KOPT-K1 (cell line): ENCODE measurements around the gene GZMM.

ENCODE experiments used
- H3K27ac ChIP-seq: fragments of 200-600 bp; sonication (generic); 2 replicates; pipeline ENCODE4 v1.5.1; 2016; ENCODE audit warnings: antibody characterized with exemption, mild to moderate bottlenecking, low read depth, low read length; ENCODE audit not compliant: poor library complexity, severe bottlenecking
- H3K36me3 ChIP-seq: fragments of 200-600 bp; sonication (generic); 2 replicates; pipeline ENCODE4 v1.5.1; 2017; ENCODE audit warnings: antibody characterized with exemption, mild to moderate bottlenecking, low read length, moderate library complexity; ENCODE audit not compliant: insufficient read depth
- H3K9me3 ChIP-seq: fragments of 200-600 bp; sonication (generic); 2 replicates; pipeline ENCODE4 v1.5.1; 2017; ENCODE audit warnings: antibody characterized with exemption, low read length, mild to moderate bottlenecking; ENCODE audit not compliant: insufficient read depth, poor library complexity, severe bottlenecking

GZMM gene

GRCh38 chr19:507286-508203, 36.3 kb upstream of the GZMM start, which contains the start of gene TPGS1:
TPGS1 (plus strand) TSS chr19:507497; CDS start chr19:507507, 10 bp downstream.
- Histone ChIP-seq H3K27ac (peak within 1 kb of the TSS; percentile 95), H3K9me3 (no peaks in the 10 kb centered on the region), H3K36me3 (no peaks in the 10 kb centered on the region)

DNA sequence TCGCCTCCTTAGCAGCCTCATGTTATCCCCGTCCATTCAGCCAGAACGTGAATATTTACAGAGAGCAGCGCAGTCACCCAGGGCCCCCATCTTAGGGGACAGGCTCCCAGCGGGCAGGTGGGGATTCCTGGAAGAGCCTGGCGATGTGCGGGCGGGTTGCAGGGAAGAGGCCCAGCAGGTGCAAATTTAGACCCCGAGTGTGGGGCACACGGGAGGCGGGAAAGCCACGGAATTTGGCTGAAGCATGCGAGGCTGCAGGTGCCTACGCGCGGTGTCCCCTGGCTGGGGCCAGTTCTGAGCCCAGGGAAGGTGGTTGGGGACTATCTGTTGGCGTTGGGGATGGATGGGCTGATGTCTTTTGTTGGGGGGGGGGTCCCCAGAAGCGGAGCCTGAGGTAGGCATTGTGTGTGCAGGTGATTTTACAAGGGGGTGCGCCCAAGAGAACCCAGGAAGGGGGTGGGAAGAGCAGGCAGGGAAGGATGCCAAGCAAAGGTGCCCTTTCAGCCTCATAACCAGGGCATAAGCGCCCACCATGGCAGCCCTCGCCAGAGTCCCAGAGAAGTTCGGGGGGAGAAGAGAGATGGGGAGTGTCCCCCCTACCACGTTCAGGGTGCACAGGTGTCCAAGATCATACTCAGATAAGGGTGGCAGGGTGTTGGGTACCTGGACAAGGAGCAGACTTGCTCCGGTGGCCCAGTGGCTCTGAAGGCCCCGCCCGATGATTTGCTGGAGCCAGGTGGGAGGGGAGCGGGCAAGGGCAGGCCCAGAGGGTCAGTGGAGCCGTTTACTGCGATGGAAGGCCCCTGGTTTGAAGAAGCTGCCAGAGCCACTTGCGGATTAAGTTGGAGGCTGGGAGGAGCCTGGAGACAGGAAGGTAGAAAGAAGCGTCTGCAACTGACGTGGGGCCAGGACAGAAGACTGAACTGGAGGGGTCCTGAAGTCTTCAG, 35.4 kb upstream of the GZMM start:
- H3K36me3 ChIP-seq, result no peaks in the 10 kb centered on the region
- peak overlapping the region; percentile 95 for H3K27ac ChIP-seq
- no peaks in the 10 kb centered on the region for H3K9me3 ChIP-seq

GRCh38 chr19:510606-511100, 33.2 kb upstream of the GZMM start:
- Histone ChIP-seq H3K27ac (peak overlapping the region; percentile 58), H3K9me3 (no peaks in the 10 kb centered on the region)

GRCh38 chr19:511101-511851, 32.6 kb upstream of the GZMM start:
- H3K27ac ChIP-seq, result peak overlapping the region; percentile 58
- no peaks in the 10 kb centered on the region for H3K36me3 ChIP-seq
- no peaks in the 10 kb centered on the region for H3K9me3 ChIP-seq

More at GRCh38 chr19:510606-511100, 33.2 kb upstream of the GZMM start:
- no peaks in the 10 kb centered on the region for H3K36me3 ChIP-seq

- Histone ChIP-seq H3K36me3 (no peaks in the 10 kb centered on the region), H3K27ac (no peak overlapping the region), H3K9me3 (no peaks in the 10 kb centered on the region)
These were observed 31.1 kb upstream of the GZMM start for GRCh38 chr19:512547-513365.

DNA sequence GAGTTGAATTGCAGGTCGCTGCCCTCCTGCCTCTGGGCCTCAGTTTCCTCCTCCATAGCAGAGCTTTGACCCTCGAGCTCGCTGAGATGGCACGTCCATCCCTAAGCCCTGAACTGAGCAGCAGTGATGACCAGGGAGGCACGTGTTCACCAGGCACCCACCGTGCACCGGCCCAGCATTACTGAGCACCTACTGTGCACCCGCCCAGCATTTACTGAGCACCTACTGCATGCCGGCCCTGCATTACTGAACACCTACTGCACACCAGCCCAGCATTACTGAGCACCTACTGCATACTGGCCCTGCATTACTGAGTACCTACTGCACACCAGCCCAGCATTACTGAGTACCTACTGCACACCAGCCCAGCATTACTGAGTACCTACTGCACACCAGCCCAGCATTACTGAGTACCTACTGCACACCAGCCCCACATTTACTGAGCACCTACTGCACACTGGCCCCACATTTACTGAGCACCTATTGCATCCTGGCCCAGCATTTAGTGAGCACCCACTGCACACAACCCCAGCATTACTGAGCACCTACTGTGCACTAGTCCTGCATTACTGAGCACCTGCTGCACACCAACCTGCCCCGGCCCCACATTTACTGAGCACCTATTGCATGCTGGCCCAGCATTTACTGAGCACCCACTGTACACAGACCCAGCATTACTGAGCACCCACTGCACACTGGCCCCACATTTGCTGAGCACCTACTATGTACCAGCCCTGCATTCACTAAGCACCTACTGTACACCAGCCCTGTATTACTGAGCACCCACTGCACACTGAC, 30.3 kb upstream of the GZMM start:
- no peak overlapping the region for H3K27ac ChIP-seq
- H3K9me3 ChIP-seq, result no peaks in the 10 kb centered on the region
- no peaks in the 10 kb centered on the region for H3K36me3 ChIP-seq

GRCh38 chr19:514166-514663, 29.6 kb upstream of the GZMM start:
- Histone ChIP-seq H3K9me3 (no peaks in the 10 kb centered on the region), H3K36me3 (no peaks in the 10 kb centered on the region), H3K27ac (no peak overlapping the region)

DNA sequence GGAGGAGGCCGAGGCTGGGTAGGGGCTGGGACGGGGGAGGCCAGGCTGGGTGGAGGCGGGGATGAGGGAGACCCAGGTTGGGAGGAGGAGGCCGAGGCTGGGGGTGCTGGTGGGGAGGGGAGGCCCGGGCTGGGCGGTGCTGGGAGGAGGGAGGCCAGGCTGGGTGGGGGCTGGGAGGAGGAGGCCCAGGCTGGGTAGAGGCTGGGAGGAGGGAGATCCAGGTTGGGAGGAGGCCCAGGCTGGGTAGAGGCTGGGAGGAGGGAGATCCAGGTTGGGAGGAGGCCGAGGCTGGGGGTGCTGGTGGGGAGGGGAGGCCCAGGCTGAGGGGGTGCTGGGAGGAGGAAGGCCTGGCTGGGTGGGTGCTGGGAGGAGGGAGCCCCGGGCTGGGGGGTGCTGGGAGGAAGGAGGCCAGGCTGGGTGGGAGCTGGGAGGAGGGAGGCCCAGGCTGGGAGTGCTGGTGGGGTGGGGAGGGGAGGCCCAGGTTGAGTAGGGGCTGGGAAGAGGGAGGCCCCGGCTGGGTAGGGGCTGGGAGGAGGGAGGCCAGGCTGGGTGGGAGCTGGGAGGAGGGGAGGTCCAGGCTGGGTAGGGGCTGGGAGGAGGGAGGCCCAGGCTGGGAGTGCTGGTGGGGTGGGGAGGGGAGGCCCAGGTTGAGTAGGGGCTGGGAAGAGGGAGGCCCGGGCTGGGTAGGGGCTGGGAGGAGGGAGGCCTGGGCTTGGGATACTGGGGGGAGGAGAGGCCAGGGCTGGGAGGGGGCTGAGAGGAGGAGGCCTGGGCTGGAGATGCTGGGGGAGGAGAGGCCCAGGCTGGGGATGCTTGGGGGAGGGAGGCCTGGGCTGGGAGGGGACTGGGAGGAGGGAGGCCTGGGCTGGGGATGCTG, 25.9 kb upstream of the GZMM start:
- no peaks in the 10 kb centered on the region for H3K36me3 ChIP-seq
- no peaks in the 10 kb centered on the region for H3K9me3 ChIP-seq
- H3K27ac ChIP-seq, result no peak overlapping the region

DNA sequence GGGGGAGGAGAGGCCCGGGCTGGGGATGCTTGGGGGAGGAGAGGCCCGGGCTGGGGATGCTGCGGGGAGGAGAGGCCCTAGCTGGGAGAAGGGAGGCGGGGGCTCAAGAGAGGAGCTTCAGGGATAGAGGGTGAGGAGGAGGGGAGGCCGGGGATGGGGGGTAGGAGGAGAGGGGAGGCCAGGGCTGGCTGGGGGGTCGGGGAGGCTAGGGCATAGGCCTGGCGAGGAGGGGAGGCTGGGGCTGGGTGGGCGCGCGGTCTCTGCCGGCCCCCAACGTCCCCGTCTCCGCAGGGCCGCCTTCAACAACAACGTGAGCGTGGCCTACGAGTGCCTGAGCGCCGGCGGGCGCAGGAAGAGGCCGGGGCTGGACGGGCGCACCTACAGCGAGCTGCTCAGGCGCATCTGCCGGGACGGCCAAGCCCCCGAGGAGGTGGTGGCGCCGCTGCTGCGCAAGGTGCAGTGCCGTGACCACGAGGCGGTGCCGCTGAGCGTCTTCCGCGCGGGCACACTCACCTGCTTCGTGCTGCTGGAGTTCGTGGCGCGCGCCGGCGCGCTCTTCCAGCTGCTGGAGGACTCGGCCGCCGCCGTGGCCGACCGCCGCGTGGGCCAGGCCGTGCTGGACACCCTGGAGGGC, 25.1 kb upstream of the GZMM start:
- H3K9me3 ChIP-seq, result no peaks in the 10 kb centered on the region
- no peaks in the 10 kb centered on the region for H3K36me3 ChIP-seq
- no peak overlapping the region for H3K27ac ChIP-seq

GRCh38 chr19:519449-519865, 24.4 kb upstream of the GZMM start:
- Histone ChIP-seq H3K9me3 (no peaks in the 10 kb centered on the region), H3K36me3 (no peaks in the 10 kb centered on the region), H3K27ac (no peak overlapping the region)

DNA sequence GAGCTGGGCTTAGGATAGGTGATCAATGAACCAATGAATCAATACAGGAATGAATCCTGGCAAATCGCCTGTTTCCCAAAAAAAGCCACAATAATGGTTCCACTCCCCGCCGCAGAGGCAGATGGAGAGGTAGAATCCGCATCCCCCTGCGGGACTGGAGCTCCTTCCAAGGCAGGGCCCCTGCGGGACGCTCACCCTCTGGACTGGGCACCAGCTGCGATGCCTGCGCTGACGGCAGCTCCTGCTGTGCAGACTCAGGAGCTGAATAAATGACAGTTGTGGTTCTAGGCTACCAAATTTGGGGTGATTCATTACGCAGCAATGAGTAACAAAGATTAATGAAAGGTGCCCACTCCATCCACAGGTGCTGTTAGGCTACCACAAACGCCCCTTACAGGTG, 21.1 kb upstream of the GZMM start:
- Histone ChIP-seq H3K27ac (no peak overlapping the region), H3K36me3 (no peaks in the 10 kb centered on the region), H3K9me3 (no peaks in the 10 kb centered on the region)

DNA sequence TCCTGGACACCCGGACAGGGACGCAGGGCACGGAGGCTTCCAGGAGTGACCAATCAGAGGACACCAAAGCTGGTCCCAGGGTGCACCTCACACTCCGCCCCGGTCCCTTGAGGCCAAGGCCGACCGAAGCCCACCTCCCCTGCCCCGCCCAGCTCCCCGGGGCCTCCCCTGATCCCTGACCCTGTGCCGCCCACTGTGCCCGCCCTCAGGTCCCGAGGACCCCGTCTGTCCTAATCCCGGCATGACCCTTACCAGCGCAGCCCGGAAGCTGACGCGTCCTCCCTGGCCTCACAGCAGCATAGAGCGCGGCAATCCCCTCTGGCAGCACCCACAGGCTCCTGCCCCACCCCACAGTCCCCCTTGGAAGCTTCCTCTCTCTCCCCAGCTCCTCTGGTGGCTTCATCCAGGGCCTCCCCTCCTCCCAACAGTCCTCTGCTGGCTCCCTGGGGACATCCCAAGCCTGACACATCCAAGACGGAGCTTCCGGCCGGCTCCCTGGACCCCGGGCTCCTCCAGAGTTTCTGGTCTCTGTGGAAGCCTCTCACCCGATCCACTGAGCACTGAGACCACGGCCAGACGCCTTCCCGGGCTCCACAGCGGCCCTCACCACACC, 19.7 kb upstream of the GZMM start:
- Histone ChIP-seq H3K27ac (no peak overlapping the region), H3K9me3 (no peaks in the 10 kb centered on the region), H3K36me3 (no peaks in the 10 kb centered on the region)
